ENCODE data around the gene PTPRK.
"Not testable (repeated sequence)": the region's sequence is repeated elsewhere in the genome, so short reads cannot be mapped to it uniquely, and the experiment has no call there.

PTPRK gene

DNA sequence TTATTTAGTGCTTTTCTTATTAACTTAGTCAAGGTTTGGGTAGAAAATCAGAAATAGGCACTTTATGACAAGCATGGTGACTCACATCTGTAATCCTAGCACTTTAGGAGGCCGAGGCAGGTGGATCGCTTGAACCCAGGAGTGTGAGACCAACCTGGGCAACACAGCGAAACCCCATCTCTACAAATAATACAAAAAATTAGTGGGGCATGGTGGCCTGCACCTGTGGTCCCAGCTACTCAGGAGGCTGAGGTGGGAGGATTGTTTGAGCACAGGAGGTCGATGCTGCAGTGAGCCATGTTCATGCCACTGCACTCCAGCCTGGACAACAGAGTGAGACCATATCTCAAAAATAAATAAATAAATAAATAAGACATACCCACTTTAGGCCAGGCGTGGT is 568.2 kb downstream of the PTPRK start:
- no peak for DNase-seq (ENCODE audit: low spot score)

DNA sequence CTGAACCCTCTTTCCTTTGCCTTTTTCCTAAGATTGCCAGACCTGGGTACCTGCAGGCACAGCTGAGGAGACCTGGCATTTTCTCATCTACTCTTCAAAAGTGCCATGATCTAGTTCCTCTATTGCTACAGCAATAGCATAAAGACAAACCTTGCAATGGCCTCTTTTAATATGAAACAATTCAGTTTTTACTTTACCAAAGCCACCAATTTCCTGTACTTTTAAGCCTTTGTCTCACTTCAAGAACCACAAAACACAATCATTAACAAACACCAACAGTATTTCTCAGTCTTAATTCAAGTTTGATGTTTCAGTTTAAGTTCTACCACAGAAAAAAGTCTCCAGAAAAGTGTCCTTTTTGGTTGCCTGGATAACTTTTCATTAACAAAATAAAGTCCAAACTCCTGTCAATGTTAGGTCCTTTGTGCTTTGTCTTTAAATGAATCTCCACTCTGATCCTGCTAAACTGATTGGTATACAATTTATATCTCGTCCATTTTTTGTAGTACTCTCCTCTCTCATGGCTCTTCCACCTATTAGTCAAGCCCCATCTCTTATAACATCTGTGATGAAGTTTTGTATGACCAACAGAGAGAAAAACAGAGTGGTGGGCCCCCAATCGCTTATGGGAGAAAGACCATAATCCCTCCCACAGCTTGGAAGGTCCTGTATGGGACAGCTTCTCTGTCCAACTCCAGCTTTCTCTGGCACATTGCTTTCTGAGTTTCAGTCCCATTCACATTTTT is 569.1 kb downstream of the PTPRK start:
- no peak for DNase-seq (ENCODE audit: low spot score)

DNA sequence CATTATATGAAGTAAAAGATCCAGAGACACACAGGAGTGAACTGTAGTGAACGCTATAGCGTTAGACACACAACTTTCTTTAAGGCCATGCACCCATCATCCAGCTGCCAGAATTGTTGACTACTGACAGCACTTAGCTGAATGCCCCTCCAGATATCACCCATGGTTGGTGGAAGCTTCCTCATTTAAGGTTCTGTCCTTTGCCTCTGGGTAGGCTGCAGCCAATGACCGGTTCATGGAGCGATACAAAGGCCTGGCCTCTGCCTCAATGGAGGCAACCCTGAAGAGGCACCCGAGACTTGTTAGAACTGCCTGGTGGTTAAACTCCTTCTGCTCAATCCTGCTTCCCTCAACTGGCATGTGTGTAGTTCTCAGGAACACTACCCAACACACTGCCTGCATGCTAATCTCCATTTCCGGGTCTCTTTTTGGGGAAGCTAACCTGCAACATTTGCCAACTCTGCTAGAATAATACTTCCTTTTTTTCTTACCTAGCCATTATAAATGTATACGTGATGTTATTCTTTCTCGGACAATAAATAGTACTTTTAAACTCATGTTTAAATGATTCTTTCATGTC is 569.7 kb downstream of the PTPRK start:
- DNase-seq (ENCODE audit: low spot score) = no peak

- no peak for DNase-seq (ENCODE audit: low spot score)
Observed at GRCh38 chr6:127949251-127949650, 571.1 kb downstream of the PTPRK start.

GRCh38 chr6:127946388-127946787 is 574.0 kb downstream of the PTPRK start:
- no peak for DNase-seq (ENCODE audit: low spot score)

DNA sequence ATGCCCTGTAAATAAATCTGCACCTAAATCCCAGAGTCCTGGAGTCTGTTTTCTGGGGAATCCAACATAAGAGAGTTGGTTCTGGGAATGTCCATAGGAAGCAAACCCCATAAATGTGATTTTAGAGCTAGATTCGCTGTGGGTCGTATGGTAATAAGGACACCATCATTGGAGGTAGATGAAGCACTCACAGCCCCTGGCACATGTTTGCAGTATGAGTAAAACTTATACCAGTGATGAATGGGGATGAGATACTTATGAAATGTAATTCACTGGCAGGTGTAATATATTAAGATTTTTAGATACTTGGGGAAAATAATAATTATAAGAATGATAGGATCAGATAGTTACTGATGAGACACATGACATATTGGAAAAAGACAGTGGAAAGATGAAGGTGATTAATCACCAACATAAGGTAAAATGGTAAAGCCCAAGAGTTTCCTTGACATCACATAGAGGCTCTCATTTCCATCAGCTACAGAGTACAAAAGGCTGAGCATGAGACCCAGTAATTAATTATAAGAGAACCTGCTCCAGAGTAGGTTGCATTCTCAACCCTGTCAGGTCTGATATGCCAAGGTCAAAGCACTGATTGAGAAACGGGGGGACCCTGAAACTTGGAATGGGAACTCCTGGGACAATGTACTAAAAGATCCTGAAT is 574.8 kb downstream of the PTPRK start:
- DNase-seq (ENCODE audit: low spot score) = no peak

GRCh38 chr6:127941228-127941627 is 579.2 kb downstream of the PTPRK start:
- no peak for DNase-seq (ENCODE audit: low spot score)

DNA sequence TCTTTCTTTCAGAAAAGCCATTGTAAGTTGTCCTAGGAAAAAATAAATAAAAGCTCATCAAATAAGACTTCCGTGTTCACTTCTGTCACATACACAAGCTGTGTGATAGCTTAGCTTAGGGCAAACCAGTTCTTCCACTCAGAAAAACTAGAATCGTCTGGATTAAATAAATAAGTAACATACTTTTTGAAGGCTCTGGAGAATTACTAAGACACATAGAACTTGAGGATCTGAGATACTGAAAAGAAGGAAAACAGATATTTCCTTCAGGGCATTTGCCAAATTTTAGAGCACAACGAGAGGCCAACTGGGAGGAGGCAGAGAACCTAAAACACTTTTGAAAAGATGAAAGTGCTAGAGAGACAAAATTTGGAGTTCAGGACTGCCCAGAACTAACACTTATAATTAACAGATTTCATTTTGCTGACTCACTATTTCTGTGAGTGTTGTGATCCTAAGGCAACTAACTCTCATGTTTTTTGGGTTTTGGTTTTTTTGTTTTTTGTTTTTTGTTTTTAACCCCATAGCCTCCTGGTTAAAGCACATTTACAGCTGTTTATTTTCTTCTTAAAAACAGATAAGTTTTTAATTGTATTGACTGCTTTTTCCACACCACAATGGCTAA is 580.8 kb downstream of the PTPRK start:
- DNase-seq (ENCODE audit: low spot score) = no peak

DNA sequence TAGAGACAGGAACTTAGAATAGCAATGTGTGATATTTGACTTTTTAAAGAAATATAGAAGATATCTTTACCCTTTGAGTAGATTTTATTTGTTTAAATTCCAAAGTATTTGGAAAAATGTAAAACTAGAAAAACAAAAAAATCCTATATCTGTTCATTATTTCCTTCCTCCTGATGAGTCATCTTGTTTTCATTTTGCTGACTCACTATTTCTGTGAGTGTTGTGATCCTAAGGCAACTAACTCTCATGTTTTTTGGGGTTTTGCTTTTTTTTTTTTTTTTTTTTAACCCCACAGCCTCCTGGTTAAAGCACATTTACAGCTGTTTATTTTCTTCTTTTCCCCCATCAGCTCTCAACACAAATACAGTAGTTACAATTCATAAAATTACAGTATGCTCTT is 581.7 kb downstream of the PTPRK start:
- DNase-seq (ENCODE audit: low spot score) = no peak

DNA sequence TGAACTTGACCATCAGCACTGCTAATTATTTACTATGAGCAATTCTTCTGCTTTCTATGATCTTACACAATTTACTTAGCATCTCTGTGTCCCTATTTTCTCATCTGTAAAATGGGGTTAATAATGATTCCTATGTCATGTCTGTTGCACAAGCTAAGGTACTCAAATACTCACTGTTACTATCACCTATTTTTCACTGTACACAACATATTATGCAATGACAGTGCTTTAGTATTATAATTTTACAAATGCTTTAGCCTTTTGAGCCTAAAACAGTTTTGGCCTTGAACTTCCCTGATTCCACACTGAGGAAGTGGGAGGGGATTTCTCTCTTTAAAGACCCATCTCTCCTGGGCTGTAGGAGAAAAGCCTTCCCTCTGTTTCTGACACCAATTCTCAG is 582.7 kb downstream of the PTPRK start:
- no peak for DNase-seq (ENCODE audit: low spot score)

GRCh38 chr6:127937102-127937501 is 583.3 kb downstream of the PTPRK start:
- no peak for DNase-seq (ENCODE audit: low spot score)

DNA sequence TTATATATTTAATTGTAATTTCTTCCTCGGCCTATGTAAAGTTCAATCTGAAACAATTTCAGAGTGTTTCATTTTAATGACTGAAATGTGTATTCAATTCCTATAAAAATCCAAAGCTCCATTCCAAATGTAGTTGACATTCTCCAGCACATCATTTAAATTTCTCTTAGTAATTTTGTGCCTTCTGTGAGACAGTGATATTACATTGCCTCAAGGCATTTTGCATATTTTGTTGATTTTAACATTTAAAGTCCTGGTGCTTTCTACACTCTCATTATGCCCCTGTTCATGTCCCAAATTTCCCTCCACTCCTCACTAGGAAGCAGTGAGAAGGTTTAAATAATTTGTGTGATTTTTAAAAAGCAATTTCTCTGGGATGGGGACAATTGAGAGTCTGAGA is 585.4 kb downstream of the PTPRK start:
- no peak for DNase-seq (ENCODE audit: low spot score)

DNA sequence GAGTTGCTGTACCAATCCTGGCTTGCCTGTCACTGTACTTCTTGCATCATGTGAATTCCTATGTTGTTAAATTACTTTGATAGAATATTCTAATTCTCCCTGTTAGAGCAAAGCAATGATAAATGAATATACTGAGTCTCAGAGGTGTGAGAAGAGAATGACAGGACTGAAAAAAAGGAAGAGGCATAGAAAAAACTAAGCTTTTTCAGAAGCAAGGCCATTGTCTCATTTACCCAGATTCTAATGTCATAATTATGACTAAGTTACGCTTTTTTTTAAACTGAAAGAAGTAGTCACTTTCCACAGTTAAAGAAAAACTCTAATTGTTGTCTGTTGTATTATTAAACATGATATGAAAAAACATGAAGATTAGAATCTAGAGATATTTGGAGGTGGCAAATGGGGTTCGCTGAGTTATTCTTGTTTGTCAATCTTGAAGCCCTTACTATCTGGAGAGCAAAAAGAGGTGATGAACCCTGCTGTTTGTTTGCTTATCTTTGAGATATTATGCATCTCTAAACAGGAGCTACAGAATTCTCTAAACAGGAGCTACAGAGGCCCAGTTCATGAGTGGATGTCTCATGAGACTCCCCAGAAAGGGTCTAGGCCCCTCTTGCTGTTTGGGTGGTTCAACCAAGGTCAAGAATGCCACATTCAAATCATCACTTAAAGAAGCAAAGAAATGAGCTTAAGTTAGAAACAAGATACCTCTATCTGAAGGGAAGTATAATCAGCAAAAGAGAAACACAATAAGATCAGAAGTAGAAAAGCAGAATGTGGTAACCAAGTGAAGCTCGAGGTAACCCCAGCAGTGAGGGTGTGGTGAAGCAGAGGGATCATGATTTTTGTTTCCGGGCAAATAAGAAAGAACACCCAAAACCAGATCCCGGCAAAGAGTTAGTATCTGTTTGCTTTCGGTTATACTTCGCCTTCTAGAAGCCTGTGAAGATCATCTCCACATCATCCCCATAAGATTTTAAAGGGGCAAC is 586.3 kb downstream of the PTPRK start:
- no peak for DNase-seq (ENCODE audit: low spot score)

DNA sequence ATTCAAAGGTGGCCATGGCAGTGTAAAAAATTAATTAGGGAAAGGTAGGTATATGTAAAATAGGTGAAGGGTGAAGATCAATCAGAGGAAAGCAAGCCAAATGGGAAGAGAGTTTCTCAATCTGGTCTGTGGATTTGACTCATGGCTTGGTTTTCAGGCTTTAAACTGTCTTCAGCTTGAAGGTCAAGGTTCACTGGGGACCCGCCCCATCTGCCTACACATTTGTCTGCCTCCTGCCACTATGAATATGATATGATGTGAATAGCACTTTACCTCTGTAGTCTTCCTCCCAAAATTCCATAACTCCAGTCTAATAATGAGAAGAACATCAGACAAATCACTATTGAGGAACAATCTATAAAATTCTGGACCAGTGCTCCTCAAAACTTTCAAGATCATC is 587.3 kb downstream of the PTPRK start:
- DNase-seq (ENCODE audit: low spot score) = no peak

- no peak for DNase-seq (ENCODE audit: low spot score)
Observed at GRCh38 chr6:127932708-127933107, 587.7 kb downstream of the PTPRK start.

- not testable (repeated sequence) for DNase-seq (ENCODE audit: low spot score)
Observed at GRCh38 chr6:127926441-127926840, 594.0 kb downstream of the PTPRK start.

- no peak for DNase-seq (ENCODE audit: low spot score)
Observed at GRCh38 chr6:127924440-127924839, 596.0 kb downstream of the PTPRK start.

GRCh38 chr6:127924031-127924430 is 596.4 kb downstream of the PTPRK start:
- DNase-seq (ENCODE audit: low spot score) = no peak

DNA sequence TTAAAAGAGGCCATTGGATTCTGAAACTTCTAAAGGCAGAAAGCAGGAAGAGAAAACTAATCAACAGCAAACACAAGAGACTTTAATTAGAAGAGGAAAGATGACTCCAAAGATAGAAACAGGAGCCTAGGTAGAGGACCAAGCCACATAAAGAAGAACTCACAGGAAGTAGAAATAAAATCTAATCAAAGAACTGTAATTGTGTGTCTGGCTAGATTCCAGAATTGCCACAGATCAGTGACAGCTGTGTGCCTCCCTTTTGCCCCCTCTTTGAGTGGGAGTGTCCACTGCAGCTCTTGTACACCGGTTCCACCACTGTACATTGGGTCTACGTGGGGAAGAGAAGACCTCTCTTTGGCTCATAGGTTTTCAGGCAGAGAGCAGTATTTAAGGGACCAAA is 597.3 kb downstream of the PTPRK start:
- no peak for DNase-seq (ENCODE audit: low spot score)

- no peak for DNase-seq (ENCODE audit: low spot score)
Observed at GRCh38 chr6:127921982-127922381, 598.4 kb downstream of the PTPRK start.

DNA sequence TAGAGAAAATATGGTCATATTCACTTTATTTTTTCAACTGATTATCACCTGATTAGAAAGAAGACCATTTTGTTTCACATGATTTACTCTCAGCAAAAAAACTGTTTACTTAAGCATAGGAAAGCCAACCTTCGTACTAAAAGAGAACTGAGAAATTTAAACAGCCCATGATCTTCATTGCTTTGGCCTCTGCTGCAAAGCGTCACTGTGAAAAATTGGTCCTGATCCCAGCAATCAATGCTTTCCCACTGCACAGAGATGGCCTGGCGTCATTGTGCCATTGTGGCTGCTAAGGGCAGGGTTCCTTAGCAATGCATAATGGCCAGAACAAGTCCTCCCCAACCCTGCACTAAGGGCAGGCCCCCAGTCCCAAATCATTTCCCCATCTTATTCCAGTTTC is 599.6 kb downstream of the PTPRK start:
- no peak for DNase-seq (ENCODE audit: low spot score)

Measured in hematopoietic multipotent progenitor cell treated with erythropoietin and hydrocortisone succinate and interleukin-3 and kit ligand, for 15 days (in vitro differentiated cells).